Muscle of leg (tissue), 11 donors: ENCODE data around the gene CDRT15L2. TPM values are rescaled to one million over a fixed set of nuclear protein-coding genes. Genes with fewer than 3 reads are reported as not detected.
A peak's percentile ranks its signal among the peaks of the same experiment; 100 is the strongest.
"Not testable (repeated sequence)": the region's sequence is repeated elsewhere in the genome, so short reads cannot be mapped to it uniquely, and the experiment has no call there.

Source experiments
- DNase-seq: peaks from one replicate; pipeline ENCODE4 v3.0.0; 2013
- H3K27ac ChIP-seq: one replicate; pipeline ENCODE4 v1.5.1; 2013; ENCODE audit warnings: mild to moderate bottlenecking, low read length, control low read depth
- H3K27me3 ChIP-seq: one replicate; pipeline ENCODE4 v1.6.1; 2013; ENCODE audit warnings: low read length; ENCODE audit not compliant: control insufficient read depth, insufficient read depth
- H3K36me3 ChIP-seq: one replicate; pipeline ENCODE4 v1.6.1; 2013; ENCODE audit warnings: low read length; ENCODE audit not compliant: control insufficient read depth, insufficient read depth
- H3K4me1 ChIP-seq: one replicate; pipeline ENCODE4 v1.6.1; 2013; ENCODE audit warnings: low read length; ENCODE audit not compliant: control insufficient read depth, insufficient read depth
- H3K4me3 ChIP-seq: one replicate; pipeline ENCODE4 v1.5.1; 2013; ENCODE audit warnings: low read length, control low read depth
- H3K9me3 ChIP-seq: replicated peaks from 2 replicates; pipeline ENCODE4 v1.6.1; 2013; ENCODE audit warnings: low read depth, low read length; ENCODE audit not compliant: control insufficient read depth
- WGBS: methylation state at CpG from one replicate; pipeline ENCODE4 v1.1.5; 2013; ENCODE audit warnings: missing lambda C conversion rate; ENCODE audit not compliant: insufficient coverage; 5-methylcytosine and 5-hydroxymethylcytosine counted together
- polyA plus RNA-seq, 8 donors: library from polyadenylated mRNA; unstranded; fragments of 120-200 nt; gene quantifications; one replicate each; pipeline versions ENCODE4 v1.2.1 to v1.2.3, GENCODE V29; 2013; ENCODE audit warnings: inconsistent platforms in 1 of 8, low replicate concordance in 1 of 8; ENCODE audit not compliant: insufficient read length in 8 of 8, insufficient read depth in 1 of 8
- total RNA-seq: library from RNA; stranded (reverse); fragments of 120-200 nt; gene quantifications from one replicate; pipeline ENCODE4 v1.2.4, GENCODE V29; 2013

Gene CDRT15L2
- total and polyA plus RNA-seq, 9 donors: not detected

- WGBS: 94% methylated on average over 2 of the region's 8 CpGs
- not testable (repeated sequence) for DNase-seq, H3K36me3 ChIP-seq, H3K27me3 ChIP-seq, H3K4me1 ChIP-seq, H3K4me3 ChIP-seq, H3K27ac ChIP-seq, H3K9me3 ChIP-seq
These were observed 6.3 kb upstream of the CDRT15L2 start for GRCh38 chr17:20573216-20573615.

GRCh38 chr17:20575071-20575470 is 4.5 kb upstream of the CDRT15L2 start:
- H3K4me3 ChIP-seq, H3K36me3 ChIP-seq, H3K9me3 ChIP-seq, H3K4me1 ChIP-seq, H3K27ac ChIP-seq, H3K27me3 ChIP-seq: not testable (repeated sequence)
- peak; percentile 65 for DNase-seq
- WGBS: no CpG with 5 or more reads among the region's 2 CpGs

GRCh38 chr17:20583891-20584577 is 4.5 kb downstream of the CDRT15L2 start:
- not testable (repeated sequence) for H3K27me3 ChIP-seq, DNase-seq, H3K9me3 ChIP-seq, H3K27ac ChIP-seq, H3K4me1 ChIP-seq, H3K4me3 ChIP-seq, H3K36me3 ChIP-seq
- WGBS: 68% methylated on average over 3 of the region's 14 CpGs

GRCh38 chr17:20588744-20589453 is 9.4 kb downstream of the CDRT15L2 start:
- peak; percentile 48 for DNase-seq
- H3K4me3 ChIP-seq: peak overlapping the region; percentile 17
- not testable (repeated sequence) for H3K36me3 ChIP-seq, H3K27ac ChIP-seq, H3K4me1 ChIP-seq, H3K9me3 ChIP-seq, H3K27me3 ChIP-seq
- WGBS: 0% methylated on average over 20 of the region's 69 CpGs

GRCh38 chr17:20589454-20589810 is 9.9 kb downstream of the CDRT15L2 start:
- H3K36me3 ChIP-seq, H3K4me1 ChIP-seq, H3K9me3 ChIP-seq, H3K4me3 ChIP-seq, DNase-seq, H3K27ac ChIP-seq, H3K27me3 ChIP-seq: not testable (repeated sequence)
- no CpG with 5 or more reads among the region's 17 CpGs for WGBS

GRCh38 chr17:20591040-20591439 is 11.5 kb downstream of the CDRT15L2 start:
- not testable (repeated sequence) for H3K9me3 ChIP-seq, H3K4me3 ChIP-seq, H3K4me1 ChIP-seq, H3K36me3 ChIP-seq, DNase-seq, H3K27me3 ChIP-seq, H3K27ac ChIP-seq
- WGBS: no CpG with 5 or more reads among the region's 4 CpGs

GRCh38 chr17:20605568-20605967 is 26.0 kb downstream of the CDRT15L2 start:
- H3K4me1 ChIP-seq, H3K36me3 ChIP-seq, DNase-seq, H3K27me3 ChIP-seq, H3K4me3 ChIP-seq, H3K27ac ChIP-seq, H3K9me3 ChIP-seq: not testable (repeated sequence)
- no CpG with 5 or more reads among the region's 1 CpG for WGBS

GRCh38 chr17:20609490-20609889 is 30.0 kb downstream of the CDRT15L2 start:
- not testable (repeated sequence) for H3K4me3 ChIP-seq, H3K27ac ChIP-seq, H3K4me1 ChIP-seq, H3K27me3 ChIP-seq, H3K36me3 ChIP-seq, DNase-seq, H3K9me3 ChIP-seq
- no CpG with 5 or more reads among the region's 3 CpGs for WGBS

GRCh38 chr17:20611309-20611708 is 31.8 kb downstream of the CDRT15L2 start:
- Histone ChIP-seq H3K4me3 (no peak overlapping the region), H3K9me3 (no peaks in the 10 kb centered on the region), H3K36me3 (no peaks in the 10 kb centered on the region), H3K27ac (no peak overlapping the region), H3K4me1 (no peaks in the 10 kb centered on the region), H3K27me3 (no peaks in the 10 kb centered on the region)
- DNase-seq: no peak
- WGBS: 85% methylated on average over 4 of the region's 8 CpGs

GRCh38 chr17:20612635-20613034 is 33.1 kb downstream of the CDRT15L2 start:
- Histone ChIP-seq H3K9me3 (no peaks in the 10 kb centered on the region), H3K27me3 (no peaks in the 10 kb centered on the region), H3K27ac (no peak overlapping the region), H3K4me3 (no peak overlapping the region), H3K36me3 (no peaks in the 10 kb centered on the region), H3K4me1 (no peaks in the 10 kb centered on the region)
- no peak for DNase-seq
- 87% methylated on average over 12 of the region's 16 CpGs for WGBS
